PC-3 (cell line): Measurements from ENCODE around the gene MLXIPL. TPM values are rescaled to one million over a fixed set of nuclear protein-coding genes. Genes with fewer than 3 reads are reported as not detected.

Source experiments
- ATAC-seq: fragments of 200-7000 bp; cut with Tn5 transposase; 2 replicates; pipeline ENCODE4 v1.9.1; 2020; ENCODE audit warnings: mild to moderate bottlenecking, moderate library complexity
- BruUV-seq: library from RNA; stranded (reverse); fragments of 400-500 nt; replicated peaks from 2 replicates; lab custom pipeline; 2021; lab: Mats Ljungman, UMichigan
- CTCF ChIA-PET: fragments of 300-600 bp; sonication (Branson Sonifier 250); formaldehyde crosslinking; loops from one replicate; lab custom pipeline; 2022; ENCODE audit warnings: antibody characterized with exemption; lab: Charles Lee
- POLR2A ChIA-PET: fragments of 300-600 bp; sonication (Branson Sonifier 250); formaldehyde crosslinking; loops from one replicate; lab custom pipeline; 2022; ENCODE audit warnings: antibody characterized with exemption; ENCODE audit not compliant: unreplicated experiment; lab: Charles Lee
- DNase-seq: peaks from one replicate; pipeline ENCODE4 v3.0.0-alpha.2; 2015
- H2AFZ ChIP-seq: fragments of 300-600 bp; sonication (generic); 2 replicates; pipeline ENCODE4 v1.6.0; 2016; ENCODE audit warnings: antibody characterized with exemption, low read length
- H3F3A ChIP-seq: fragments of 300-600 bp; sonication (generic); one replicate; pipeline ENCODE4 v1.6.0; 2017; ENCODE audit warnings: antibody characterized with exemption, low read length, control low read depth, mild to moderate bottlenecking; ENCODE audit not compliant: unreplicated experiment
- H3K27ac ChIP-seq: fragments of 300-600 bp; sonication (generic); 2 replicates; pipeline ENCODE4 v1.5.1; 2016; ENCODE audit warnings: mild to moderate bottlenecking, low read length
- H3K27me3 ChIP-seq: fragments of 300-600 bp; sonication (generic); 2 replicates; pipeline ENCODE4 v1.6.1; 2016; ENCODE audit warnings: low read length, mixed read lengths
- H3K36me3 ChIP-seq: fragments of 300-600 bp; sonication (generic); 2 replicates; pipeline ENCODE4 v1.6.1; 2016; ENCODE audit warnings: low read depth, mixed run types, low read length, mixed read lengths
- H3K4me1 ChIP-seq: fragments of 300-600 bp; sonication (generic); 2 replicates; pipeline ENCODE4 v1.5.1; 2016; ENCODE audit warnings: low read length; ENCODE audit not compliant: insufficient read depth
- H3K4me2 ChIP-seq: fragments of 300-600 bp; sonication (generic); 2 replicates; pipeline ENCODE4 v1.6.0; 2016; ENCODE audit warnings: low read length
- H3K4me3 ChIP-seq: fragments of 300-600 bp; sonication (generic); 2 replicates; pipeline ENCODE4 v1.5.1; 2016; ENCODE audit warnings: mild to moderate bottlenecking, low read length, mixed read lengths
- H3K79me2 ChIP-seq: fragments of 300-600 bp; sonication (generic); 2 replicates; pipeline ENCODE4 v1.6.1; 2017; ENCODE audit warnings: low read length, mixed read lengths
- H3K9ac ChIP-seq: fragments of 300-600 bp; sonication (generic); 2 replicates; pipeline ENCODE4 v1.6.0; 2016; ENCODE audit warnings: mild to moderate bottlenecking, low read length
- H3K9me2 ChIP-seq: fragments of 300-600 bp; sonication (generic); replicated peaks from 2 replicates; pipeline ENCODE4 v1.6.1; 2016; ENCODE audit warnings: mixed run types, low read length, mixed read lengths
- H3K9me3 ChIP-seq: fragments of 300-600 bp; sonication (generic); 2 replicates; pipeline ENCODE4 v1.6.1; 2016; ENCODE audit warnings: low read length, mixed read lengths
- H4K20me1 ChIP-seq: fragments of 300-600 bp; sonication (generic); 2 replicates; pipeline ENCODE4 v1.6.1; 2016; ENCODE audit warnings: low read length, mixed read lengths
- CTCF ChIP-seq: fragments of 300-600 bp; sonication (generic); conservative IDR thresholded peaks from 2 replicates; pipeline ENCODE4 v1.5.1; 2017; ENCODE audit warnings: antibody characterized with exemption, low read depth, mild to moderate bottlenecking, low read length
- EZH2 ChIP-seq: fragments of 300-600 bp; sonication (generic); IDR thresholded peaks from one replicate; pipeline ENCODE4 v1.6.1; 2017; ENCODE audit warnings: antibody characterized with exemption, mild to moderate bottlenecking, low read length; ENCODE audit not compliant: unreplicated experiment
- EZH2phosphoT487 ChIP-seq: fragments of 300-600 bp; sonication (generic); IDR thresholded peaks from 2 replicates; pipeline ENCODE4 v1.6.1; 2018; ENCODE audit warnings: mild to moderate bottlenecking, antibody characterized with exemption, low read length, borderline replicate concordance
- intact Hi-C: fragments of 100-400 bp; cut with micrococcal nuclease; formaldehyde crosslinking; loops from 2 replicates; pipeline ENCODE4 v1.9.0; 2023
- total RNA-seq: library from RNA; depleted of rRNA; stranded (reverse); fragments of >200 nt; gene quantifications from 2 replicates; pipeline ENCODE4 v1.2.3, GENCODE V29; 2014

MLXIPL gene
- total RNA-seq, 1 experiment from 2014 or later: 4.7 TPM

GRCh38 chr7:73668886-73669230, 44.5 kb upstream of the MLXIPL start:
- Histone ChIP-seq H3K36me3 (no peaks in the 10 kb centered on the region; the same call in 1 of the 2 replicates), H3K9me2 (no peaks in the 10 kb centered on the region), H3K4me1 (peaks cover 4% of the 10 kb centered on the region; the same call in 1 of the 2 replicates), H3K79me2 (no peaks in the 10 kb centered on the region), H3K27me3 (no peaks in the 10 kb centered on the region), H3K4me2 (peak overlapping the region; percentile 81), H3K9me3 (no peaks in the 10 kb centered on the region), H3F3A (no peaks in the 10 kb centered on the region), H3K4me3 (peak overlapping the region; percentile 77), H4K20me1 (no peaks in the 10 kb centered on the region), H2AFZ (peak overlapping the region; percentile 64), H3K27ac (no peak overlapping the region), H3K9ac (peak overlapping the region; percentile 60; the same call in 1 of the 2 replicates)
- ATAC-seq (no peak), DNase-seq (no peak)
- TF ChIP-seq CTCF (no peak), EZH2phosphoT487 (no peak), EZH2 (no peak)
- no TSS peak for BruUV-seq
- ChIA-PET CTCF (interaction anchor here (1.3 kb wide), 1 partner anchor 29 kb away, joined by 4 read pairs; no protein-coding TSS in a partner anchor), POLR2A (no interaction called here)
- intact Hi-C loops: loop anchor here (5.0 kb wide), 1 partner anchor 48 kb away; the partner anchor contains the start of gene STX1A

- DNase-seq (no peak), ATAC-seq (peak; percentile 9)
- Histone ChIP-seq H3K36me3 (no peaks in the 10 kb centered on the region; the same call in 1 of the 2 replicates), H3K9me3 (no peaks in the 10 kb centered on the region), H2AFZ (peak overlapping the region; percentile 64), H3K4me3 (peak overlapping the region; percentile 77), H3F3A (no peaks in the 10 kb centered on the region), H3K27me3 (no peaks in the 10 kb centered on the region), H4K20me1 (no peaks in the 10 kb centered on the region), H3K79me2 (no peaks in the 10 kb centered on the region), H3K4me1 (peaks cover 4% of the 10 kb centered on the region; the same call in 1 of the 2 replicates), H3K9me2 (no peaks in the 10 kb centered on the region), H3K9ac (peak overlapping the region; percentile 60), H3K27ac (no peak overlapping the region), H3K4me2 (peak overlapping the region; percentile 81)
- intact Hi-C loops: loop anchor here (5.0 kb wide), 1 partner anchor 49 kb away; the partner anchor contains the start of gene STX1A
- CTCF ChIA-PET: interaction anchor here (0.6 to 1.3 kb wide), 6 partner anchors 8 to 70 kb away, joined by 3 to 6 read pairs (median 4); partner anchors contain the start of gene ABHD11
- no peak for TF ChIP-seq EZH2phosphoT487
- no peak for TF ChIP-seq EZH2
- no peak for TF ChIP-seq CTCF
- no TSS peak for BruUV-seq
- POLR2A ChIA-PET: no interaction called here
These were observed 44.0 kb upstream of the MLXIPL start for GRCh38 chr7:73668103-73668885.
